NCI-H146 treated with DMSO at 0.1 percent for 48 hours (cell line): ENCODE measurements around the gene PLPPR3.

Source experiments
- DNase-seq: peaks from one replicate; lab custom pipeline; 2025; ENCODE audit not compliant: unreplicated experiment; lab: John Stamatoyannopoulos, UW

Gene PLPPR3

GRCh38 chr19:778910-779653, 42.7 kb downstream of the PLPPR3 start:
- DNase-seq: peak; percentile 5

GRCh38 chr19:776549-776948, 45.2 kb downstream of the PLPPR3 start:
- DNase-seq: no peak

- DNase-seq: no peak
These were observed 48.9 kb downstream of the PLPPR3 start for GRCh38 chr19:772730-773436.

- DNase-seq: no peak
These were observed 49.7 kb downstream of the PLPPR3 start for GRCh38 chr19:772063-772462.

GRCh38 chr19:771332-771785, 50.4 kb downstream of the PLPPR3 start:
- no peak for DNase-seq

GRCh38 chr19:769616-770015, 52.1 kb downstream of the PLPPR3 start:
- DNase-seq: no peak

GRCh38 chr19:768424-768823, 53.3 kb downstream of the PLPPR3 start:
- DNase-seq: no peak

- DNase-seq: no peak
These were observed 56.5 kb downstream of the PLPPR3 start for GRCh38 chr19:765179-765738.

GRCh38 chr19:764301-764700, 57.5 kb downstream of the PLPPR3 start:
- DNase-seq: no peak

- DNase-seq: no peak
These were observed 57.9 kb downstream of the PLPPR3 start for GRCh38 chr19:763869-764268.

GRCh38 chr19:763181-763580, 58.6 kb downstream of the PLPPR3 start:
- no peak for DNase-seq
